Activated B cell treated with CpG ODN at 0.5 μM for 24 hours (primary cell): Measurements from ENCODE around the gene LRRC75B. TPM values are rescaled to one million over a fixed set of nuclear protein-coding genes. Genes with fewer than 3 reads are reported as not detected.
A peak's percentile ranks its signal among the peaks of the same experiment; 100 is the strongest.
"Not testable (repeated sequence)": the region's sequence is repeated elsewhere in the genome, so short reads cannot be mapped to it uniquely, and the experiment has no call there.

Experiments
- ATAC-seq: fragments of 200-7000 bp; cut with Tn5 transposase; one replicate; pipeline ENCODE4 v1.10.0; 2021; ENCODE audit warnings: low read depth, mild to moderate bottlenecking, moderate library complexity
- CTCF ChIA-PET: fragments of 350-600 bp; sonication (Branson Sonifier 250); formaldehyde crosslinking; loops from one replicate; lab custom pipeline; 2021; ENCODE audit warnings: antibody characterized with exemption; lab: Charles Lee
- POLR2A ChIA-PET: fragments of 350-600 bp; sonication (Branson Sonifier 250); formaldehyde crosslinking; loops from one replicate; lab custom pipeline; 2021; ENCODE audit warnings: antibody characterized with exemption; lab: Charles Lee
- DNase-seq: peaks from one replicate; pipeline ENCODE4 v3.0.0; 2022
- H3K27ac Mint-ChIP-seq: one replicate; pipeline ENCODE4 v1.8.0; 2020; ENCODE audit warnings: mixed read lengths
- H3K27me3 Mint-ChIP-seq: one replicate; pipeline ENCODE4 v1.8.0; 2021; ENCODE audit warnings: mixed read lengths
- H3K36me3 Mint-ChIP-seq: one replicate; pipeline ENCODE4 v1.8.0; 2021; ENCODE audit warnings: low read depth, mixed read lengths
- H3K4me1 Mint-ChIP-seq: one replicate; pipeline ENCODE4 v1.8.0; 2021; ENCODE audit warnings: mixed read lengths
- H3K4me3 Mint-ChIP-seq: one replicate; pipeline ENCODE4 v1.8.0; 2020; ENCODE audit warnings: mild to moderate bottlenecking, mixed read lengths
- H3K9me3 Mint-ChIP-seq: one replicate; pipeline ENCODE4 v1.8.0; 2020; ENCODE audit warnings: mixed read lengths
- intact Hi-C: fragments of 100-400 bp; cut with micrococcal nuclease; formaldehyde crosslinking; loops from one replicate; pipeline ENCODE4 v1.15.1; 2024
- total RNA-seq: library from RNA; stranded (reverse); gene quantifications from 2 replicates; pipeline ENCODE4 v1.2.3, GENCODE V29; 2022

LRRC75B gene
- total RNA-seq, 1 donor from 2014 or later, result 0.82 TPM

GRCh38 chr22:24622596-24622995 lies 29.7 kb upstream of the LRRC75B start:
- DNase-seq, H3K36me3 Mint-ChIP-seq, H3K4me1 Mint-ChIP-seq, POLR2A ChIA-PET, H3K4me3 Mint-ChIP-seq, H3K9me3 Mint-ChIP-seq, H3K27me3 Mint-ChIP-seq, CTCF ChIA-PET, ATAC-seq, H3K27ac Mint-ChIP-seq, intact Hi-C loops: not testable (repeated sequence)

- H3K4me3 Mint-ChIP-seq, H3K9me3 Mint-ChIP-seq, ATAC-seq, DNase-seq, H3K4me1 Mint-ChIP-seq, CTCF ChIA-PET, POLR2A ChIA-PET, intact Hi-C loops, H3K27me3 Mint-ChIP-seq, H3K27ac Mint-ChIP-seq, H3K36me3 Mint-ChIP-seq: not testable (repeated sequence)
These were observed 28.4 kb upstream of the LRRC75B start for GRCh38 chr22:24621244-24621643.

DNA sequence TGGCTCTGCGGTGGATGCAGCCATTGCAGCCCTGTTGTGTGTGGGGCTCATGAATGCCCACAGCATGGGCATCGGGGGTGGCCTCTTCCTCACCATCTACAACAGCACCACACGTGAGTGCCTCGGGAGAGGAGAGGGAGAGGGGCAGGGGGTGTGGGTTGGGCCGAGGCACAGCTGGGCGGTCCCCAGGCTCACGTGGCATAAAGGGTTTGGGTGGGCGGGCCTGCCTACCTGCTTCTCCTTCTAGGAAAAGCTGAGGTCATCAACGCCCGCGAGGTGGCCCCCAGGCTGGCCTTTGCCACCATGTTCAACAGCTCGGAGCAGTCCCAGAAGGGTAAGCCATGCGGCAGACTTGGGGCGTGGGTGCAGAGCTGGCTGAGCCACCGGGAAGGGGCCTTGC lies 21.9 kb upstream of the LRRC75B start:
- H3K36me3 Mint-ChIP-seq, POLR2A ChIA-PET, intact Hi-C loops, H3K9me3 Mint-ChIP-seq, H3K27me3 Mint-ChIP-seq, DNase-seq, ATAC-seq, H3K4me3 Mint-ChIP-seq, CTCF ChIA-PET, H3K27ac Mint-ChIP-seq, H3K4me1 Mint-ChIP-seq: not testable (repeated sequence)

DNA sequence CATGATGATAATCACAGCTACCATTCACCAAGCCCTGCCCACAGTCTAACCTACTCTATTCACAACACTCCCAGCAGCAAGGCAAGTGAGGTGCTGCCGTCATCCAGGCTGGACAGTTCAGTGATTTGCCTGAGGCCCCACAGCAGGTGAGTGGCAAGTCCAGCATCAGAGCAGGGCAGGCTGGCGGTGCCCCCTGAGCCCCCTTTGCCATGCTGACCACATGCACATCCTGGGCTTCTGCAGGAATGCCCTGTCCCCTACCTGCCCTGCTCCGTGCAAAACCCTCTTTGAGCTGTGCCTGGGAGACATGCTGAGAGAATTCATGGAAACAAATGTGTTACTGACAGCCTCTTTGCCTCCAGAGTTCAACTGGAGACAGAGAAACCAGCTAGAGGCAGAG lies 17.0 kb upstream of the LRRC75B start:
- H3K36me3 Mint-ChIP-seq, H3K27me3 Mint-ChIP-seq, intact Hi-C loops, ATAC-seq, CTCF ChIA-PET, H3K4me1 Mint-ChIP-seq, H3K27ac Mint-ChIP-seq, H3K4me3 Mint-ChIP-seq, H3K9me3 Mint-ChIP-seq, POLR2A ChIA-PET, DNase-seq: not testable (repeated sequence)

DNA sequence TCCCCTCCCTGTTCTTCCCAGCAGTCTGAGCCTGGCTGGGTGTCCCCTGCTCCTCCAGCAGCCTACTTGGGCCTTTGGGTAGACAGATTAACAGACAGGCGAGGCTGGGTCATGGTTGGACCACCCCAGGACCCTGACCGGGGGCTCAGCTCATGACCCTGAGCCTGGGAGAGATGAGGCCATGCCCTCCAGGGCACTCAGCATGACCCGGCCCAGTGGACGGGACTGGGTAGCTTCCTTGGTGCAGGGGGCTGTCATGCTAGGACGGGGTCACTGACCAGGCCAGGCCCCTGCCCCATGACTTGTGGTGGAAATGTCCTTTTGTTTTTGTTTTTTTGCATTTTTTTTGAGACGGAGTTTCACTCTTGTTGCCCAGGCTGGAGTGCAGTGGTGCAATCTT lies 15.5 kb upstream of the LRRC75B start:
- CTCF ChIA-PET, POLR2A ChIA-PET, intact Hi-C loops, DNase-seq, ATAC-seq, H3K27ac Mint-ChIP-seq, H3K27me3 Mint-ChIP-seq, H3K4me3 Mint-ChIP-seq, H3K36me3 Mint-ChIP-seq, H3K9me3 Mint-ChIP-seq: not testable (repeated sequence)
- H3K4me1 Mint-ChIP-seq, result peaks cover 13% of the 10 kb centered on the region

GRCh38 chr22:24607429-24607983 lies 14.6 kb upstream of the LRRC75B start:
- POLR2A ChIA-PET, intact Hi-C loops, H3K27me3 Mint-ChIP-seq, H3K36me3 Mint-ChIP-seq, CTCF ChIA-PET, H3K9me3 Mint-ChIP-seq, DNase-seq: not testable (repeated sequence)
- Mint-ChIP-seq H3K4me1 (peaks cover 15% of the 10 kb centered on the region), H3K4me3 (peak overlapping the region; percentile 79), H3K27ac (peak overlapping the region; percentile 86)
- peak; percentile 77 for ATAC-seq

DNA sequence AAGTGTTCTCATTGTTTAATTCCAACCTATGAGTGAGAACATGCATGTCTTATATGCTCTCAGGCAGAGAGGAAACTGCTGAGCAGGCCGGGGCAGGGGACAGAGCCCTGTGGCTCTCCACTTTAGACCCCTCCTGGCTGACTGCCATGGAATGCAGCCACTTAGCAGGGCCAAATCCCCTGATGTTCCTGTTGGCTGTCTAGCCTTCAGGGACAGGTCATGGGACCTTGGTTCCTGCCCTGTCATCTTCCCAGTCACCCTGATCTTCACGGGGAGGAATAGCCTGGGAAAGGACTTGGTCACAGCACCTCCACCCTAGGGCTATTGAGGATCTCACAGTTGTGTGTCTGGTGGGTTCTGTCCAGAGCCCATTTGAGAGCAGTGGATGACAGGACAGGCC lies 13.5 kb upstream of the LRRC75B start:
- H3K4me3 Mint-ChIP-seq, DNase-seq, intact Hi-C loops, H3K27ac Mint-ChIP-seq, H3K9me3 Mint-ChIP-seq, CTCF ChIA-PET, ATAC-seq, H3K27me3 Mint-ChIP-seq, H3K36me3 Mint-ChIP-seq, POLR2A ChIA-PET: not testable (repeated sequence)
- peaks cover 17% of the 10 kb centered on the region for H3K4me1 Mint-ChIP-seq

- CTCF ChIA-PET, H3K27ac Mint-ChIP-seq, POLR2A ChIA-PET, H3K27me3 Mint-ChIP-seq, H3K36me3 Mint-ChIP-seq, DNase-seq, intact Hi-C loops, H3K9me3 Mint-ChIP-seq, H3K4me3 Mint-ChIP-seq, ATAC-seq: not testable (repeated sequence)
- H3K4me1 Mint-ChIP-seq, result peaks cover 21% of the 10 kb centered on the region
These were observed 11.1 kb upstream of the LRRC75B start for GRCh38 chr22:24603770-24604629.

GRCh38 chr22:24602847-24603769 lies 10.2 kb upstream of the LRRC75B start, which contains the start of gene GGT1:
Gene GGT1 (plus strand): TSS chr22:24603193. CDS start chr22:24611082, 7,889 bp downstream.
- CTCF ChIA-PET, DNase-seq, POLR2A ChIA-PET, H3K27me3 Mint-ChIP-seq, ATAC-seq, H3K36me3 Mint-ChIP-seq, H3K9me3 Mint-ChIP-seq, intact Hi-C loops, H3K27ac Mint-ChIP-seq: not testable (repeated sequence)
- peaks cover 21% of the 10 kb centered on the region for H3K4me1 Mint-ChIP-seq
- peak within 1 kb of the TSS; percentile 38 for H3K4me3 Mint-ChIP-seq

GRCh38 chr22:24602105-24602749 lies 9.4 kb upstream of the LRRC75B start:
- intact Hi-C loops, result not testable (repeated sequence)

More at GRCh38 chr22:24602105-24602749, 9.4 kb upstream of the LRRC75B start:
- H3K27ac Mint-ChIP-seq, H3K9me3 Mint-ChIP-seq, POLR2A ChIA-PET, H3K4me3 Mint-ChIP-seq, CTCF ChIA-PET, DNase-seq, H3K36me3 Mint-ChIP-seq, ATAC-seq, H3K27me3 Mint-ChIP-seq: not testable (repeated sequence)
- H3K4me1 Mint-ChIP-seq, result peaks cover 17% of the 10 kb centered on the region
